ENCODE results near the gene SLC37A1. TPM values are rescaled to one million over a fixed set of nuclear protein-coding genes. Genes with fewer than 3 reads are reported as not detected.

Gene SLC37A1
- total and polyA plus RNA-seq, 4 donors = 2.0 to 7.2 (median 4.3) TPM

GRCh38 chr21:42495765-42496119 is 17.9 kb upstream of the SLC37A1 start:
- no peak overlapping the region for H3K9ac ChIP-seq (ENCODE audit: low read depth in 1 of 2, low read length in 2 of 2)
- H3K27ac ChIP-seq (ENCODE audit: low read depth in 1 of 2, low read length in 2 of 2) = no peak overlapping the region
- no peak for DNase-seq (ENCODE audit: low spot score)

GRCh38 chr21:42496120-42496838 is 17.4 kb upstream of the SLC37A1 start, which contains the start of gene RSPH1:
TSS of gene RSPH1 (minus strand) at chr21:42496224. CDS start at chr21:42496186, 38 bp downstream.
- H3K27ac ChIP-seq (ENCODE audit: low read depth in 1 of 2, low read length in 2 of 2) = peak within 1 kb of the TSS; percentile 35 to 48
- peaks cover 5 to 15% (median 9%) of the 10 kb centered on the region in 4 donors for H3K4me1 ChIP-seq (ENCODE audit: control insufficient read depth in 4 of 4, insufficient read depth in 4 of 4, low read length in 3 of 4)
- H3K36me3 ChIP-seq (ENCODE audit: control insufficient read depth in 4 of 4, insufficient read depth in 3 of 4, low read depth in 1 of 4, low read length in 3 of 4) = no peaks in the 10 kb centered on the region
- H3K27me3 ChIP-seq (ENCODE audit: control insufficient read depth in 4 of 4, insufficient read depth in 4 of 4, low read length in 3 of 4) = no peaks in the 10 kb centered on the region
- WGBS = under 1% methylated on average over 58 of the region's 58 CpGs
- H3K9ac ChIP-seq (ENCODE audit: low read depth in 1 of 2, low read length in 2 of 2) = peak within 1 kb of the TSS; percentile 20 to 84
- H3K9me3 ChIP-seq (ENCODE audit: control insufficient read depth in 4 of 4, low read length in 3 of 4) = no peaks in the 10 kb centered on the region
- H3K4me3 ChIP-seq (ENCODE audit: low read depth in 1 of 3, low read length in 3 of 3) = peak within 1 kb of the TSS; percentile 63 to 82 (median 67)
- DNase-seq (ENCODE audit: low spot score) = peak; percentile 100
- TF ChIP-seq TAF1 (conservative IDR thresholded peaks at IDR 0.05) = no peak
- no peak for TF ChIP-seq ATF3 (IDR thresholded peaks at IDR 0.05)
- peak in 1 of 2 donors; percentile 85 for TF ChIP-seq GABPA (IDR thresholded peaks at IDR 0.05 in 1 of 2, conservative IDR thresholded peaks at IDR 0.05 in 1 of 2)
- TF ChIP-seq JUND (IDR thresholded peaks at IDR 0.05) = no peak
- peak; percentile 92 for TF ChIP-seq SP1 (IDR thresholded peaks at IDR 0.05)
- no peak for TF ChIP-seq RXRA (IDR thresholded peaks at IDR 0.05)
- no peak for TF ChIP-seq HNF4G (IDR thresholded peaks at IDR 0.05)
- TF ChIP-seq REST (IDR thresholded peaks at IDR 0.05) = no peak
- TF ChIP-seq NR2F2 (IDR thresholded peaks at IDR 0.05) = no peak
- TF ChIP-seq YY1 (IDR thresholded peaks at IDR 0.05) = peak; percentile 59
- no peak for TF ChIP-seq EGR1 (IDR thresholded peaks at IDR 0.05; ENCODE audit: low read depth in 2 of 2)
- TF ChIP-seq ZBTB33 (IDR thresholded peaks at IDR 0.05) = no peak
- no peak for TF ChIP-seq CTCF (IDR thresholded peaks at IDR 0.05; ENCODE audit: low read depth, low read length, missing input control)
- no peak for TF ChIP-seq FOXA2 (IDR thresholded peaks at IDR 0.05)
- no peak for TF ChIP-seq HNF4A (conservative IDR thresholded peaks at IDR 0.05)
- TF ChIP-seq RAD21 (IDR thresholded peaks at IDR 0.05) = peak; percentile 16 to 43
- TF ChIP-seq MAX (IDR thresholded peaks at IDR 0.05) = no peak
- no peak for TF ChIP-seq FOXA1 (IDR thresholded peaks at IDR 0.05)

More at GRCh38 chr21:42495765-42496119, 17.9 kb upstream of the SLC37A1 start:
- Histone ChIP-seq H3K36me3 (ENCODE audit: control insufficient read depth in 4 of 4, insufficient read depth in 3 of 4, low read depth in 1 of 4, low read length in 3 of 4) (no peaks in the 10 kb centered on the region), H3K4me3 (ENCODE audit: low read depth in 1 of 3, low read length in 3 of 3) (peak overlapping the region; percentile 55 to 82 (median 63)), H3K27me3 (ENCODE audit: control insufficient read depth in 4 of 4, insufficient read depth in 4 of 4, low read length in 3 of 4) (no peaks in the 10 kb centered on the region), H3K9me3 (ENCODE audit: control insufficient read depth in 4 of 4, low read length in 3 of 4) (no peaks in the 10 kb centered on the region), H3K4me1 (ENCODE audit: control insufficient read depth in 4 of 4, insufficient read depth in 4 of 4, low read length in 3 of 4) (peaks cover 5 to 15% (median 9%) of the 10 kb centered on the region in 4 donors)
- WGBS = 3% methylated on average over 18 of the region's 18 CpGs
- TF ChIP-seq RAD21 (IDR thresholded peaks at IDR 0.05) = peak in 1 of 2 donors; percentile 36
- no peak for TF ChIP-seq MAX (IDR thresholded peaks at IDR 0.05)

Measured in liver (tissue), 9 donors.